ENCODE results near the gene HYCC1. TPM values are rescaled to one million over a fixed set of nuclear protein-coding genes. Genes with fewer than 3 reads are reported as not detected.

HYCC1 gene
- total and polyA plus RNA-seq, 7 donors = 1.4 to 49.9 (median 28.8) TPM

DNA sequence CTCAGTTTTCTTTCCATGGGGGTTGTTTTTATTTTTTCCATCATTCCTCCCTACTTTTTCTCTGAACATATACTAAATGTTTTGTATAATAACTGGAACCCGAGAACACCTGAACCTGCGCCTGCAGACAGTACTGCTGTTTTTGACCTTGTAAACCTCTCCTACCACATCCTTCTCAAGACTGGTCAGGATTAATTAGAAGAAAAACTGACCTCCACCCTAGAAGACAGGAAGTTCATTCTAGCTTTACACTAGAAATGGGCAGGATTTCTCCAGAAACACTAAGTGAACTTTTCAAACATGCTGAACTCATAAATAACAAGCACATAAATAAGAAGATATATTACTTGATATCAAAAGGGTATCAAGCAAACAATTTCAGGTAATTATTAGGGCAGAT, 751 bp upstream of the HYCC1 start:
- 65 to 71% methylated on average over 2 of the region's 2 CpGs for WGBS, 2 donors
- intact Hi-C loops (cut with DNase I) = loop anchor here (1.0 to 10.0 kb wide), 4 partner anchors 160 to 1590 kb away; partner anchors contain the start of genes NUP42, SP4 and TOMM7
- DNase-seq = no peak
- no peaks in the 10 kb centered on the region for H3K36me3 ChIP-seq
- H3K4me3 ChIP-seq = peak overlapping the region in 2 of 4 donors; percentile 1 to 88
- no peak for TF ChIP-seq EP300 (IDR thresholded peaks at IDR 0.05)
- no peak for TF ChIP-seq POLR2AphosphoS5 (IDR thresholded peaks at IDR 0.05)
- no peaks in the 10 kb centered on the region for H3K9me3 ChIP-seq
- no peaks in the 10 kb centered on the region for H3K27me3 ChIP-seq
- H3K4me1 ChIP-seq = peaks cover 0 to 24% (median 17%) of the 10 kb centered on the region in 4 donors
- no peak overlapping the region for H3K27ac ChIP-seq

DNA sequence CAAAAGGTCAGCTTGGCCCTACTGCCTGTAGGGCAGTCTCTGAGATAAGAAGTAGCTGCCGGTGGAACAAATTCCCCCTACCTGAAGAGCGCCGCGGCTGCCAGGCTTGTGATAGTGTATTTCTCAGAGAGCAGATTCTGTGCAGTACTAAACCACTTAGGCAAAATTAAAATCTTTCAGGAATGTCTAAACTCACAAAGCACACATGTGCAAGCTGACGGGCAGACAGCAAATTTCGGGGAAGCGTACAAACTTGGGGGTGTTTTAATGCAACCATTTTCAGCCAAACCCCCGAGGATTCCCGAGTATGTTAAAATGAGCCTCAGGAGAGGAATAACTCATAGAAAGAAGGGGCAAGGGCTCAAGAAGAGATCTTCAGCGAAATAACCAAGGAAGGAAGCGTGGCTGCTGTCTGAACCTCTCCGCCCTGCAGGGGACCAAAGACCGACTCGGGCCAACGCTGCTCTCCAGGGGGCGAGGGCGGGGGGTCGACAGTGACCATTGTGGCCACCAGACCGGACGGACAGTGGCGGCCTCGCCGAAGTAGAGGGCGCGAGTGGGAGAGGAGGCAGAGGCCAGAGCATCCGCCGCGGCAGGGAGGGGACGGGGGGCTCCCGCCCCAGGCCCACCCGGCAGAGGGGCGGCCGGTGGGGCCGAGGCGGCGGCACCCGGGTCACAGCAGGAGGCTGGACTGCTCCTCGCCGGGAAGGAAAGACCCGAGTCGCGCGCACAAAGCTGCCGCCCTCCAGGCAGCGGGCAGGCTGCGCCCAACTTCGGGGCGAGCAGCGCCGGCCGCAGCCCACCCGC, 819 bp downstream of the HYCC1 start:
- intact Hi-C loops (cut with DNase I) = loop anchor here (5.0 to 10.0 kb wide), 2 partner anchors 169 to 1588 kb away; partner anchors contain the start of genes NUP42 and SP4
- H3K9me3 ChIP-seq = no peaks in the 10 kb centered on the region
- peak overlapping the region; percentile 82 to 90 (median 84) for H3K27ac ChIP-seq
- H3K4me1 ChIP-seq = peaks cover 0 to 25% (median 17%) of the 10 kb centered on the region in 4 donors
- peak; percentile 76 for DNase-seq
- H3K4me3 ChIP-seq = peak overlapping the region; percentile 84 to 88 (median 86)
- TF ChIP-seq, protein P1, sequence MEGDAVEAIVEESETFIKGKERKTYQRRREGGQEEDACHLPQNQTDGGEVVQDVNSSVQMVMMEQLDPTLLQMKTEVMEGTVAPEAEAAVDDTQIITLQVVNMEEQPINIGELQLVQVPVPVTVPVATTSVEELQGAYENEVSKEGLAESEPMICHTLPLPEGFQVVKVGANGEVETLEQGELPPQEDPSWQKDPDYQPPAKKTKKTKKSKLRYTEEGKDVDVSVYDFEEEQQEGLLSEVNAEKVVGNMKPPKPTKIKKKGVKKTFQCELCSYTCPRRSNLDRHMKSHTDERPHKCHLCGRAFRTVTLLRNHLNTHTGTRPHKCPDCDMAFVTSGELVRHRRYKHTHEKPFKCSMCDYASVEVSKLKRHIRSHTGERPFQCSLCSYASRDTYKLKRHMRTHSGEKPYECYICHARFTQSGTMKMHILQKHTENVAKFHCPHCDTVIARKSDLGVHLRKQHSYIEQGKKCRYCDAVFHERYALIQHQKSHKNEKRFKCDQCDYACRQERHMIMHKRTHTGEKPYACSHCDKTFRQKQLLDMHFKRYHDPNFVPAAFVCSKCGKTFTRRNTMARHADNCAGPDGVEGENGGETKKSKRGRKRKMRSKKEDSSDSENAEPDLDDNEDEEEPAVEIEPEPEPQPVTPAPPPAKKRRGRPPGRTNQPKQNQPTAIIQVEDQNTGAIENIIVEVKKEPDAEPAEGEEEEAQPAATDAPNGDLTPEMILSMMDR (IDR thresholded peaks at IDR 0.05) = no peak
- TF ChIP-seq POLR2A (IDR thresholded peaks at IDR 0.05) (no peak), EP300 (IDR thresholded peaks at IDR 0.05) (no peak), POLR2AphosphoS5 (IDR thresholded peaks at IDR 0.05) (no peak)
- no peaks in the 10 kb centered on the region for H3K36me3 ChIP-seq
- H3K27me3 ChIP-seq = no peaks in the 10 kb centered on the region
- WGBS, 2 donors = 1% methylated on average over 52 of the region's 52 CpGs

DNA sequence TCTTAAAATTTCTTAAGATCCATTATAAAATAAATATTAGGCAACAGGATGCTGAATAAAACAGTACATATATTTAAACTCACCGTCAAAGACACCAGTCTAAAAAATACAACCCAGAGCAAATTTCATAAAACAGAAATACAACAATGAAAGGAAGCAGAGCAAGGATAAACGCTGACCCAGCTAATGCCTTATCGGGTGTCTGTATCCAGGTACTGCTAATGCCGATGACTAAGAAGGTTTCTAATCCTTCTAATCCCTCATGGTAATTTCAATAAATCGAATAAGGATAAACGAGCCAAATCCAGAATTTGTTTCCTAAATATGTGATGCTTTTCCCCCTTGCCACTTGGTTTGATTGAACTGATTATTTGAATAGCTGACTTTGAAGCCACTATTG, 1.7 kb downstream of the HYCC1 start:
- Histone ChIP-seq H3K36me3 (no peaks in the 10 kb centered on the region), H3K4me1 (peaks cover 0 to 25% (median 17%) of the 10 kb centered on the region in 4 donors), H3K27me3 (no peaks in the 10 kb centered on the region), H3K4me3 (peak overlapping the region; percentile 84 to 88 (median 86)), H3K9me3 (no peaks in the 10 kb centered on the region), H3K27ac (peak overlapping the region in 2 of 4 donors; percentile 82 to 90)
- 83% methylated on average over 6 of the region's 6 CpGs for WGBS, 2 donors
- intact Hi-C loops (cut with DNase I) = loop anchor here (5.0 to 10.0 kb wide), 2 partner anchors 170 to 1587 kb away; partner anchors contain the start of genes NUP42 and SP4
- DNase-seq = no peak
- no peak for TF ChIP-seq POLR2AphosphoS5 (IDR thresholded peaks at IDR 0.05)
- no peak for TF ChIP-seq POLR2A (IDR thresholded peaks at IDR 0.05)
- TF ChIP-seq, protein P1 (IDR thresholded peaks at IDR 0.05) = no peak
- TF ChIP-seq EP300 (IDR thresholded peaks at IDR 0.05) = no peak

DNA sequence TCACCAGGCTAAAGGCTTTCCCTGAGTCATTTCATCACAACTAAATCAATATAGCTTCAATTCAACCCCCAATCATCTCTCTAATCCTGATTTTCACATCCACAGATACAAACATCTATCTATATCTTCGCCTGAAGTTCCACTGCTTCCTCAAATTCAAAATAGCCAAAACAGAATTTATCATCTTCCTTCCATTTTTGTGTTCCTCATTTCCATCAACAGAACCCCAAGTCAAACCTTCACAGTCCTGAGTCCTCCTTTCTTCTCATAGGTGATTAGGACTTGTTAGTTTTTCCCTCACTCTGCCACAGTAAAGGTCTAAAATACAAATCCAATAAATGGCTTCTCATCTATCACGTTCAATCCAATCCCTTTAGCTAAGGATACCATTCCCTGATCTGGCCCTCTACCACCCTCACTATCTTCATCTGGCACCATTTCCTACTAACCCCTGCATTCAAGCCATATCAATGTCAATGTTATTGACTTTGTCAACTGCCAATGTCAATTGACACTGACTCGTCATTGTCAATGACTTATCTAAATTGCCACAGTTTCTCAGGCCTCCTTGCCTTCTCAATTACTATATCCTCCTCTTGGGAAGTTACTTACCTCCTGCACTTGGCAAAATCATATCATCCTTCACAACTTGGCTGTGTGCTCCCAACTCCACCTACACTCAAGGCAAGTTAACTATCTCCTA, 2.6 kb downstream of the HYCC1 start:
- H3K4me1 ChIP-seq = peaks cover 0 to 25% (median 17%) of the 10 kb centered on the region in 4 donors
- H3K27me3 ChIP-seq = no peaks in the 10 kb centered on the region
- WGBS, 2 donors = 73 to 81% methylated on average over 3 of the region's 3 CpGs
- no peak for DNase-seq
- H3K4me3 ChIP-seq = no peak overlapping the region
- H3K9me3 ChIP-seq = no peaks in the 10 kb centered on the region
- intact Hi-C loops (cut with DNase I) = loop anchor here (5.0 to 10.0 kb wide), 2 partner anchors 171 to 1587 kb away; partner anchors contain the start of genes NUP42 and SP4
- TF ChIP-seq EP300 (IDR thresholded peaks at IDR 0.05) = no peak
- TF ChIP-seq POLR2A (IDR thresholded peaks at IDR 0.05) = no peak
- TF ChIP-seq POLR2AphosphoS5 (IDR thresholded peaks at IDR 0.05) = no peak
- TF ChIP-seq, protein P1 (IDR thresholded peaks at IDR 0.05) = no peak
- H3K36me3 ChIP-seq = no peaks in the 10 kb centered on the region
- peak overlapping the region in 1 of 4 donors; percentile 14 for H3K27ac ChIP-seq

DNA sequence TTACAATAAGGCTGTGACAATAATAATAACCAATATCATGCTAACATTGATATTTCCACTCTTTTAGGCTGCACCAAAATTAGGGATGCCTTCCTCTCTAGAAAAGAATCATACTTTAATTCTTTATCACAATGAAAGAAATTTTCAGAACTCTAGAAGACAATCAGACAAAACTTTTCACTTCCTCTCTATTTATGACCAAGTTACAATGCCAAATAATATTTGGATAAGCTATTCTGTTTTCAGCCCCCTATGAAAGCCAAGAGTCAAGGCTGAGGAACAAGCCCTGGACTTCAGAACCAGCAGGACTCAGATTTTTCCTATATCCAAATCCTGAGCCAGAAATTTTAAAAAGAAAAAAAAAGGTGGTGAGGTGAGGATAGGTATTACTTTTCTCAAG, 4.6 kb downstream of the HYCC1 start:
- Histone ChIP-seq H3K36me3 (no peaks in the 10 kb centered on the region), H3K4me1 (peaks cover 0 to 25% (median 17%) of the 10 kb centered on the region in 4 donors), H3K4me3 (no peak overlapping the region), H3K27me3 (no peaks in the 10 kb centered on the region), H3K9me3 (no peaks in the 10 kb centered on the region), H3K27ac (peak overlapping the region in 1 of 4 donors; percentile 39)
- no peak for TF ChIP-seq POLR2AphosphoS5 (IDR thresholded peaks at IDR 0.05)
- TF ChIP-seq, protein P1 (IDR thresholded peaks at IDR 0.05) = no peak
- TF ChIP-seq EP300 (IDR thresholded peaks at IDR 0.05) = no peak
- TF ChIP-seq POLR2A (IDR thresholded peaks at IDR 0.05) = no peak
- intact Hi-C loops (cut with DNase I) = no loop called here
- no peak for DNase-seq
